ENCODE measurements around the gene LHFPL2. TPM values are rescaled to one million over a fixed set of nuclear protein-coding genes. Genes with fewer than 3 reads are reported as not detected.

LHFPL2 gene
- total and polyA plus RNA-seq, 9 of the 15 experiments (the other 6 are each of a cell fraction or from before 2014, with no cell fraction given), result 1.0 to 6.6 (median 4.6) TPM

GRCh38 chr5:78490709-78491485 lies 157.7 kb downstream of the LHFPL2 start (continued):
- no peak for TF ChIP-seq MLLT1 (IDR thresholded peaks at IDR 0.05)

DNA sequence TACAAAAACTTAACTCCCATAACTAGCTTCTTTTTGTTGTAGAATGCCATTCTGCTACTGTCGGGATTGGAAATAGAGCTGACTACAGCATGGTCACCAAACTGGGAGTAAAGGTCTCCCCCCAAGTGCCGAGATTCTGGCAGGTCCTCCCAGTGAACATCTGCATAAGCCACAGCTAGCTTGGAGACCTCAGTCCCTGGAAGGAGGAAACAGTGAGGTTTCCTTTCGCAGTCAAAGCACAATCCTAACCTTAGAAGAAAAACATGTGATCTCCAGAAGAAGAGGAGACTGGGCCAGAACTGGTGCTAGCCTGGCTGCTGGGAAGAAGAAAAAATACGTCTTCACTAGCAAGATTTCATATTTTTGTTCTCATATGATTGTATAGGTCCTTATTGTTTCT lies 160.7 kb downstream of the LHFPL2 start:
- Histone ChIP-seq H3K79me2 (ENCODE audit: control insufficient read depth, insufficient read depth, low read length) (peaks cover 3% of the 10 kb centered on the region; the same call in 1 of the 3 replicates), H3K36me3 (ENCODE audit: control insufficient read depth, insufficient read depth, low read length) (peaks cover 45% of the 10 kb centered on the region), H3K27me3 (ENCODE audit: control insufficient read depth in 2 of 2, insufficient read depth in 2 of 2, low read length in 2 of 2) (no peaks in the 10 kb centered on the region), H2AFZ (ENCODE audit: low read depth, low read length) (no peak overlapping the region), H4K20me1 (replicated peaks; ENCODE audit: control insufficient read depth, insufficient read depth, low read length) (no peaks in the 10 kb centered on the region), H3K27ac (ENCODE audit: extremely low read depth, low read depth, low read length) (no peak overlapping the region), H3K4me2 (ENCODE audit: insufficient read depth, low read length) (no peak overlapping the region), H3K9me1 (ENCODE audit: control insufficient read depth, insufficient read depth, low read length) (no peaks in the 10 kb centered on the region), H3K9me3 (replicated peaks; ENCODE audit: control insufficient read depth, insufficient read depth, low read depth, low read length) (no peaks in the 10 kb centered on the region; the same call in 1 of the 2 replicates), H3K4me3 (no peak overlapping the region), H3K4me1 (replicated peaks in 1 of 2; ENCODE audit: control insufficient read depth in 2 of 2, insufficient read depth in 2 of 2, low read length in 2 of 2) (peaks cover 7 to 43% of the 10 kb centered on the region in 2 experiments), H3K9ac (ENCODE audit: insufficient read depth in 1 of 2, low read depth in 2 of 2, low read length in 2 of 2) (no peak overlapping the region)
- no peak for ATAC-seq
- TF ChIP-seq CCNT2 (IDR thresholded peaks at IDR 0.05; ENCODE audit: borderline replicate concordance, extremely low read depth, insufficient read length, low read depth, low read length) (no peak), ZNF518B (CRISPR knock-in tag; IDR thresholded peaks at IDR 0.05) (no peak), NEUROD1 (IDR thresholded peaks at IDR 0.05; ENCODE audit: borderline replicate concordance, low read depth, low read length, partially characterized antibody) (no peak), NCOR1 (IDR thresholded peaks at IDR 0.05) (no peak)
- ChIA-PET CTCF (ENCODE audit: low intra/inter-chr PET ratio) (no interaction called here), POLR2A (interaction anchor here (0.7 to 0.8 kb wide), 2 partner anchors 13 to 19 kb away, joined by 3 read pairs; no protein-coding TSS in a partner anchor)
- FAIRE-seq, result no peak
- intact Hi-C loops (cut with micrococcal nuclease), result no loop called here
- WGBS (ENCODE audit: insufficient coverage, low coverage, missing lambda C conversion rate), result 80% methylated on average over 4 of the region's 4 CpGs
- DNase-seq (ENCODE audit: extremely low read depth in 1 of 4, low spot score in 3 of 4), result no peak
- in situ Hi-C loops (cut with MboI), result no loop called here
- BruUV-seq (replicated peaks), result no TSS peak

All from K562 (cell line).